H9 (cell line): ENCODE results near the gene POLR3B. TPM values are rescaled to one million over a fixed set of nuclear protein-coding genes. Genes with fewer than 3 reads are reported as not detected.

Experiments used
- DNase-seq: peaks from one replicate; pipeline ENCODE4 v3.0.0-alpha.2; 2017
- H2AFZ ChIP-seq: one replicate; pipeline ENCODE4 v1.6.1; 2013; ENCODE audit warnings: mild to moderate bottlenecking, low read length, control low read depth, moderate library complexity
- H2AK5ac ChIP-seq: 2 replicates; pipeline ENCODE4 v1.6.1; 2013; ENCODE audit warnings: low read length, control low read depth, mixed read lengths; ENCODE audit not compliant: insufficient read length
- H2BK120ac ChIP-seq: one replicate; pipeline ENCODE4 v1.6.1; 2013; ENCODE audit warnings: low read depth, mild to moderate bottlenecking, low read length, control low read depth, inconsistent platforms; ENCODE audit not compliant: poor library complexity, severe bottlenecking
- H2BK12ac ChIP-seq: 2 replicates; pipeline ENCODE4 v1.6.1; 2013; ENCODE audit warnings: low read length, control low read depth, mixed read lengths, low read depth; ENCODE audit not compliant: insufficient read length
- H2BK15ac ChIP-seq: 2 replicates; pipeline ENCODE4 v1.6.1; 2013; ENCODE audit warnings: low read depth, low read length, control low read depth
- H2BK20ac ChIP-seq: one replicate; pipeline ENCODE4 v1.6.1; 2013; ENCODE audit warnings: low read depth, mild to moderate bottlenecking, low read length, control low read depth, inconsistent platforms; ENCODE audit not compliant: poor library complexity, severe bottlenecking
- H2BK5ac ChIP-seq: 2 replicates; pipeline ENCODE4 v1.6.1; 2013; ENCODE audit warnings: low read length, control low read depth, mixed read lengths; ENCODE audit not compliant: insufficient read length
- H3K14ac ChIP-seq: 2 replicates; pipeline ENCODE4 v1.6.1; 2013; ENCODE audit warnings: low read length, control low read depth; ENCODE audit not compliant: insufficient read depth
- H3K18ac ChIP-seq: 2 replicates; pipeline ENCODE4 v1.6.1; 2013; ENCODE audit warnings: low read depth, mild to moderate bottlenecking, mixed read lengths, low read length, control low read depth; ENCODE audit not compliant: insufficient read length
- H3K23ac ChIP-seq: 2 replicates; pipeline ENCODE4 v1.6.1; 2013; ENCODE audit warnings: low read length, control low read depth, mixed read lengths, low read depth; ENCODE audit not compliant: insufficient read length
- H3K23me2 ChIP-seq: 2 replicates; pipeline ENCODE4 v1.6.1; 2013; ENCODE audit warnings: low read depth, mild to moderate bottlenecking, mixed read lengths, low read length, control low read depth; ENCODE audit not compliant: insufficient read length, poor library complexity, severe bottlenecking
- H3K27ac ChIP-seq: 2 replicates; pipeline ENCODE4 v1.5.1; 2013; ENCODE audit warnings: low read length, control low read depth, mixed read lengths, low read depth; ENCODE audit not compliant: insufficient read length
- H3K27me3 ChIP-seq: 2 replicates; pipeline ENCODE4 v1.6.1; 2013; ENCODE audit warnings: low read length, control low read depth, inconsistent platforms; ENCODE audit not compliant: insufficient read depth
- H3K4ac ChIP-seq: 2 replicates; pipeline ENCODE4 v1.6.1; 2013; ENCODE audit warnings: low read depth, mild to moderate bottlenecking, control low read depth, inconsistent platforms, low read length, moderate library complexity
- H3K4me1 ChIP-seq: 2 replicates; pipeline ENCODE4 v1.6.1; 2013; ENCODE audit warnings: low read length, control low read depth, inconsistent platforms; ENCODE audit not compliant: insufficient read depth
- H3K4me2 ChIP-seq: 2 replicates; pipeline ENCODE4 v1.6.1; 2013; ENCODE audit warnings: low read length, control low read depth, mixed read lengths; ENCODE audit not compliant: insufficient read length, insufficient read depth
- H3K56ac ChIP-seq: 2 replicates; pipeline ENCODE4 v1.6.1; 2013; ENCODE audit warnings: low read depth, mild to moderate bottlenecking, mixed read lengths, low read length, control low read depth; ENCODE audit not compliant: insufficient read length
- H3K79me1 ChIP-seq: 2 replicates; pipeline ENCODE4 v1.6.1; 2013; ENCODE audit warnings: low read depth, mild to moderate bottlenecking, moderate library complexity, low read length, control low read depth, inconsistent platforms; ENCODE audit not compliant: insufficient read depth, poor library complexity, severe bottlenecking
- H3K79me2 ChIP-seq: 2 replicates; pipeline ENCODE4 v1.6.1; 2013; ENCODE audit warnings: low read length, control low read depth, inconsistent platforms; ENCODE audit not compliant: insufficient read depth
- H3K9ac ChIP-seq: 2 replicates; pipeline ENCODE4 v1.6.1; 2013; ENCODE audit warnings: low read length, control low read depth, mixed read lengths; ENCODE audit not compliant: insufficient read length; ENCODE audit errors: extremely low read depth
- H3K9me3 ChIP-seq: one replicate; pipeline ENCODE4 v1.6.1; 2013; ENCODE audit warnings: low read depth, low read length, inconsistent platforms; ENCODE audit not compliant: control insufficient read depth
- H3T11ph ChIP-seq: one replicate; pipeline ENCODE4 v1.6.1; 2013; ENCODE audit warnings: mild to moderate bottlenecking, low read length, control low read depth, inconsistent platforms
- H4K20me1 ChIP-seq: one replicate; pipeline ENCODE4 v1.6.1; 2013; ENCODE audit not compliant: control insufficient read depth, insufficient read length, insufficient read depth
- H4K5ac ChIP-seq: 2 replicates; pipeline ENCODE4 v1.6.1; 2013; ENCODE audit warnings: low read depth, mild to moderate bottlenecking, mixed read lengths, low read length, control low read depth; ENCODE audit not compliant: insufficient read length
- H4K8ac ChIP-seq: replicated peaks from 2 replicates; pipeline ENCODE4 v1.6.1; 2013; ENCODE audit warnings: low read length, control low read depth, mixed read lengths, low read depth; ENCODE audit not compliant: insufficient read length
- H4K91ac ChIP-seq: 2 replicates; pipeline ENCODE4 v1.6.1; 2013; ENCODE audit warnings: low read depth, mild to moderate bottlenecking, moderate library complexity, mixed read lengths, low read length, control low read depth; ENCODE audit not compliant: insufficient read length
- H3K27ac Mint-ChIP-seq, 3 experiments: 2 replicates in 2 of 3; 3 replicates in 1 of 3; pipeline ENCODE4 v1.8.0; 2020 to 2021; ENCODE audit warnings: mixed read lengths in 3 of 3, mild to moderate bottlenecking in 1 of 3, moderate library complexity in 1 of 3
- H3K27me3 Mint-ChIP-seq: 2 replicates; pipeline ENCODE4 v1.8.0; 2021; ENCODE audit warnings: low read depth, mild to moderate bottlenecking, moderate library complexity, mixed read lengths
- H3K36me3 Mint-ChIP-seq, 3 experiments: 2 replicates in 2 of 3; 3 replicates in 1 of 3; pipeline ENCODE4 v1.8.0; 2020 to 2021; ENCODE audit warnings: low read depth in 3 of 3, mixed read lengths in 3 of 3; ENCODE audit not compliant: insufficient read depth in 1 of 3
- H3K4me1 Mint-ChIP-seq, 2 experiments: 2 replicates each; pipeline ENCODE4 v1.8.0; 2020; ENCODE audit warnings: mixed read lengths in 2 of 2
- H3K4me3 Mint-ChIP-seq, 2 experiments: 2 replicates in 1 of 2; 3 replicates in 1 of 2; pipeline ENCODE4 v1.8.0; 2020 to 2021; ENCODE audit warnings: mild to moderate bottlenecking in 2 of 2, mixed read lengths in 2 of 2, moderate library complexity in 1 of 2
- H3K9me3 Mint-ChIP-seq, 2 experiments: 2 replicates in 1 of 2; 3 replicates in 1 of 2; pipeline ENCODE4 v1.8.0; 2020; ENCODE audit warnings: mild to moderate bottlenecking in 2 of 2, mixed read lengths in 2 of 2, moderate library complexity in 1 of 2
- CTCF ChIP-seq: fragments of 200-600 bp; sonication (generic); conservative IDR thresholded peaks from 3 replicates; pipeline ENCODE4 v1.8.0; 2021; ENCODE audit warnings: antibody characterized with exemption, mild to moderate bottlenecking
- WGBS: extraction: QIAGEN DNeasy Blood & Tissue Kit; methylation state at CpG from one replicate; pipeline ENCODE4 v1.1.7; 2013; ENCODE audit warnings: missing lambda C conversion rate, low lambda C conversion rate, mixed read lengths; ENCODE audit not compliant: insufficient read length; ENCODE audit errors: extremely low coverage; 5-methylcytosine and 5-hydroxymethylcytosine counted together
- total RNA-seq: library from RNA; stranded (reverse); gene quantifications from 2 replicates; pipeline ENCODE4 v1.2.1, GENCODE V29; 2021

Gene POLR3B
- total RNA-seq, 1 experiment from 2014 or later, result 13.4 TPM

DNA sequence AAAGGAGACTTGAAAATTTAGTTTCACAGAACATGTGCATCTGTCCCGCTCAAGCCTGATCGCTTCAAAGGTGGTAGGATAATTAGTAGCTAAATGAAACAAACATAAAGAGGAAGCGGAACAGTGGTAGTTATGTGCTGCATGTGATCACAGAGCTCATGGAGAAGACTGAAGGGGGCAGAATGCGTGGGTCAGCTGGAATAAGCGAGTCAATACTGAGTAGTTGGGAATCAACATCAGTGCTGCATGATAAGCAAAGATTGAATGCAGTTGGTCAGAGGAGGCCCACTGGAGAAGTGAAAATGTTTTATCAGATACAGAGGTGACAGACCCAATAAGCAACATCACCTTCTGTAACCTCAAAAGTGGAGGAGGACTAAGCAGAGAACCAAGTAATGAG, 130.1 kb downstream of the POLR3B start:
- no CpG with 5 or more reads among the region's 5 CpGs for WGBS
- H2AFZ ChIP-seq, result no peak overlapping the region
- H4K5ac ChIP-seq, result no peak overlapping the region
- H3K27ac Mint-ChIP-seq, result no peak overlapping the region
- H2BK120ac ChIP-seq, result no peak overlapping the region
- H2BK15ac ChIP-seq, result no peak overlapping the region
- H2BK12ac ChIP-seq, result no peak overlapping the region
- H4K91ac ChIP-seq, result no peak overlapping the region
- H3K27ac ChIP-seq, result no peak overlapping the region
- H3K56ac ChIP-seq, result no peak overlapping the region
- no peak for DNase-seq
- H3K23ac ChIP-seq, result no peak overlapping the region
- H3T11ph ChIP-seq, result no peak overlapping the region
- no peaks in the 10 kb centered on the region for H3K9me3 ChIP-seq
- no peaks in the 10 kb centered on the region for H3K4me1 ChIP-seq
- H3K23me2 ChIP-seq, result no peaks in the 10 kb centered on the region
- no peaks in the 10 kb centered on the region for H4K20me1 ChIP-seq
- H3K4me3 Mint-ChIP-seq, result no peak overlapping the region
- peaks cover 16 to 17% of the 10 kb centered on the region in 2 experiments for H3K4me1 Mint-ChIP-seq
- no peak for TF ChIP-seq CTCF
- H3K18ac ChIP-seq, result no peak overlapping the region
- no peaks in the 10 kb centered on the region for H3K27me3 Mint-ChIP-seq
- H3K27me3 ChIP-seq, result no peaks in the 10 kb centered on the region
- no peak overlapping the region for H3K4ac ChIP-seq
- no peak overlapping the region for H2AK5ac ChIP-seq
- H3K9me3 Mint-ChIP-seq, result no peaks in the 10 kb centered on the region
- no peaks in the 10 kb centered on the region for H3K79me1 ChIP-seq
- no peaks in the 10 kb centered on the region for H3K36me3 Mint-ChIP-seq
- no peak overlapping the region for H4K8ac ChIP-seq
- H3K4me2 ChIP-seq, result no peak overlapping the region
- H2BK5ac ChIP-seq, result no peak overlapping the region
- H2BK20ac ChIP-seq, result no peak overlapping the region
- no peak overlapping the region for H3K14ac ChIP-seq
- no peak overlapping the region for H3K9ac ChIP-seq
- H3K79me2 ChIP-seq, result no peaks in the 10 kb centered on the region
